Activated CD4-positive, alpha-beta T cell treated with anti-CD3 and anti-CD28 coated beads, Interleukin-2, amount 10 ng/mL, durations not matched to agents 24 days and 14 days (primary cell): ENCODE measurements around the gene SEMA6C. TPM values are rescaled to one million over a fixed set of nuclear protein-coding genes. Genes with fewer than 3 reads are reported as not detected.
"Not testable (repeated sequence)": the region's sequence is repeated elsewhere in the genome, so short reads cannot be mapped to it uniquely, and the experiment has no call there.

Source experiments
- DNase-seq: peaks from one replicate; pipeline ENCODE4 v3.0.0; 2022
- H3K27ac Mint-ChIP-seq: one replicate; pipeline ENCODE4 v1.8.0; 2022; ENCODE audit warnings: mild to moderate bottlenecking, mixed read lengths
- H3K27me3 Mint-ChIP-seq: one replicate; pipeline ENCODE4 v1.8.0; 2022; ENCODE audit warnings: mixed read lengths
- H3K36me3 Mint-ChIP-seq: one replicate; pipeline ENCODE4 v1.8.0; 2022; ENCODE audit warnings: low read depth, mild to moderate bottlenecking, mixed read lengths
- H3K4me1 Mint-ChIP-seq: one replicate; pipeline ENCODE4 v1.8.0; 2021; ENCODE audit warnings: mixed read lengths
- H3K4me3 Mint-ChIP-seq: one replicate; pipeline ENCODE4 v1.8.0; 2022; ENCODE audit warnings: mild to moderate bottlenecking, moderate library complexity, mixed read lengths
- H3K9me3 Mint-ChIP-seq: one replicate; pipeline ENCODE4 v1.8.0; 2021; ENCODE audit warnings: mixed read lengths
- intact Hi-C: fragments of 100-400 bp; cut with micrococcal nuclease; formaldehyde crosslinking; loops from one replicate; pipeline ENCODE4 v1.15.1; 2023
- total RNA-seq: library from RNA; stranded (reverse); gene quantifications from 2 replicates; pipeline ENCODE4 v1.2.3, GENCODE V29; 2022

The SEMA6C gene
- total RNA-seq: 2.3 and 2.5 TPM in 2 replicates

GRCh38 chr1:151146412-151147131 is at the start of gene SEMA6C:
TSS of gene SEMA6C (minus strand) at chr1:151146631. CDS start at chr1:151142621, 4,010 bp downstream.
- H3K27ac Mint-ChIP-seq: peak within 1 kb of the TSS; percentile 64

GRCh38 chr1:151194894-151195594 is 48.6 kb upstream of the SEMA6C start:
- H3K4me3 Mint-ChIP-seq, DNase-seq, H3K27me3 Mint-ChIP-seq, H3K9me3 Mint-ChIP-seq: not testable (repeated sequence)
- Mint-ChIP-seq H3K36me3 (peaks cover 16% of the 10 kb centered on the region), H3K4me1 (peaks cover 29% of the 10 kb centered on the region), H3K27ac (peak overlapping the region; percentile 26)
- intact Hi-C loops: loop anchor here (5.0 kb wide), 1 partner anchor 132 kb away; the partner anchor contains the start of gene PI4KB

More at GRCh38 chr1:151146412-151147131, at the start of gene SEMA6C:
- Mint-ChIP-seq H3K4me1 (peaks cover 14% of the 10 kb centered on the region), H3K27me3 (peaks cover 18% of the 10 kb centered on the region), H3K4me3 (peak within 1 kb of the TSS; percentile 90), H3K9me3 (no peaks in the 10 kb centered on the region), H3K36me3 (no peaks in the 10 kb centered on the region)
- intact Hi-C loops: loop anchor here (1.0 to 2.0 kb wide), 2 partner anchors 10 to 16 kb away; partner anchors contain the start of gene TNFAIP8L2
- DNase-seq: peak; percentile 98

GRCh38 chr1:151193856-151194255 is 47.4 kb upstream of the SEMA6C start:
- Mint-ChIP-seq H3K4me3 (no peak overlapping the region), H3K27me3 (peaks cover 8% of the 10 kb centered on the region), H3K27ac (no peak overlapping the region), H3K36me3 (peaks cover 9% of the 10 kb centered on the region), H3K9me3 (no peaks in the 10 kb centered on the region), H3K4me1 (peaks cover 27% of the 10 kb centered on the region)
- DNase-seq: no peak
- intact Hi-C loops: no loop called here

DNA sequence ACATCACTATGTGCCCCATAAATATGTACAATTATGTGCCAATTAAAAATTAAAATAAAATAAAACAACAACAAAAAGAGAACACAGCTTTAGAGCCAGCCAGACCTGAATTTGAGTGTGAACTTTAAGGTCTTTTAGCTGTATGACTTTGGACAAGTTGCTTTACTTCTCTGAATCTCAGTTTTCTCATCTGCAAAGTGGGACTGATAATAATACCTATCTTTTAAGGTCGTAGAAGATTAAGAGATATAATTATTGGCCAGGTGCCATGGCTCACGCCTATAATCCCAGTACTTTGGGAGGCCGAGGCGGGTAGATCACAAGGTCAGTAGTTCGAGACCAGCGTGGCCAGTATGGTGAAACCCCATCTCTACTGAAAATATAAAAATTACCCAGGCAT is 46.9 kb upstream of the SEMA6C start:
- H3K4me3 Mint-ChIP-seq: no peak overlapping the region
- H3K27ac Mint-ChIP-seq: no peak overlapping the region
- H3K27me3 Mint-ChIP-seq: peaks cover 7% of the 10 kb centered on the region
- peaks cover 6% of the 10 kb centered on the region for H3K36me3 Mint-ChIP-seq
- no peak for DNase-seq
- H3K4me1 Mint-ChIP-seq: peaks cover 29% of the 10 kb centered on the region
- no peaks in the 10 kb centered on the region for H3K9me3 Mint-ChIP-seq
- intact Hi-C loops: no loop called here

GRCh38 chr1:151192047-151192446 is 45.6 kb upstream of the SEMA6C start:
- intact Hi-C loops: no loop called here
- DNase-seq: no peak

GRCh38 chr1:151189637-151190445 is 43.4 kb upstream of the SEMA6C start, which contains the start of gene VPS72:
TSS of gene VPS72 (minus strand) at chr1:151190197. CDS start at chr1:151190121, 76 bp downstream.
- DNase-seq: peak; percentile 96
- peaks cover 26% of the 10 kb centered on the region for H3K4me1 Mint-ChIP-seq
- H3K27ac Mint-ChIP-seq: peak within 1 kb of the TSS; percentile 93
- H3K4me3 Mint-ChIP-seq: peak within 1 kb of the TSS; percentile 97
- peaks cover 6% of the 10 kb centered on the region for H3K27me3 Mint-ChIP-seq
- H3K9me3 Mint-ChIP-seq: no peaks in the 10 kb centered on the region
- peaks cover 21% of the 10 kb centered on the region for H3K36me3 Mint-ChIP-seq
- intact Hi-C loops: loop anchor here (1.0 kb wide), 4 partner anchors 8 to 91 kb away; partner anchors contain the start of genes PIP5K1A, PSMD4 and SCNM1

More at GRCh38 chr1:151192047-151192446, 45.6 kb upstream of the SEMA6C start:
- peaks cover 26% of the 10 kb centered on the region for H3K4me1 Mint-ChIP-seq
- H3K27ac Mint-ChIP-seq: no peak overlapping the region
- H3K27me3 Mint-ChIP-seq: peaks cover 6% of the 10 kb centered on the region
- H3K36me3 Mint-ChIP-seq: peaks cover 6% of the 10 kb centered on the region
- no peak overlapping the region for H3K4me3 Mint-ChIP-seq
- no peaks in the 10 kb centered on the region for H3K9me3 Mint-ChIP-seq

GRCh38 chr1:151188667-151189066 is 42.2 kb upstream of the SEMA6C start:
- H3K4me3 Mint-ChIP-seq: peak overlapping the region; percentile 97
- peaks cover 30% of the 10 kb centered on the region for H3K36me3 Mint-ChIP-seq
- H3K9me3 Mint-ChIP-seq, DNase-seq, H3K27me3 Mint-ChIP-seq, intact Hi-C loops: not testable (repeated sequence)
- H3K4me1 Mint-ChIP-seq: peaks cover 29% of the 10 kb centered on the region
- peak overlapping the region; percentile 76 for H3K27ac Mint-ChIP-seq

GRCh38 chr1:151187205-151187604 is 40.8 kb upstream of the SEMA6C start:
- Mint-ChIP-seq H3K36me3 (peaks cover 42% of the 10 kb centered on the region), H3K4me1 (peaks cover 29% of the 10 kb centered on the region), H3K4me3 (no peak overlapping the region), H3K9me3 (no peaks in the 10 kb centered on the region), H3K27me3 (peaks cover 2% of the 10 kb centered on the region), H3K27ac (no peak overlapping the region)
- no peak for DNase-seq
- intact Hi-C loops: no loop called here

- peaks cover 21% of the 10 kb centered on the region for H3K4me1 Mint-ChIP-seq
- no peaks in the 10 kb centered on the region for H3K9me3 Mint-ChIP-seq
- H3K36me3 Mint-ChIP-seq: peaks cover 59% of the 10 kb centered on the region
- no peak for DNase-seq
- no peaks in the 10 kb centered on the region for H3K27me3 Mint-ChIP-seq
- H3K27ac Mint-ChIP-seq: no peak overlapping the region
- intact Hi-C loops: no loop called here
- H3K4me3 Mint-ChIP-seq: no peak overlapping the region
These were observed 37.8 kb upstream of the SEMA6C start for GRCh38 chr1:151184211-151184610.

DNA sequence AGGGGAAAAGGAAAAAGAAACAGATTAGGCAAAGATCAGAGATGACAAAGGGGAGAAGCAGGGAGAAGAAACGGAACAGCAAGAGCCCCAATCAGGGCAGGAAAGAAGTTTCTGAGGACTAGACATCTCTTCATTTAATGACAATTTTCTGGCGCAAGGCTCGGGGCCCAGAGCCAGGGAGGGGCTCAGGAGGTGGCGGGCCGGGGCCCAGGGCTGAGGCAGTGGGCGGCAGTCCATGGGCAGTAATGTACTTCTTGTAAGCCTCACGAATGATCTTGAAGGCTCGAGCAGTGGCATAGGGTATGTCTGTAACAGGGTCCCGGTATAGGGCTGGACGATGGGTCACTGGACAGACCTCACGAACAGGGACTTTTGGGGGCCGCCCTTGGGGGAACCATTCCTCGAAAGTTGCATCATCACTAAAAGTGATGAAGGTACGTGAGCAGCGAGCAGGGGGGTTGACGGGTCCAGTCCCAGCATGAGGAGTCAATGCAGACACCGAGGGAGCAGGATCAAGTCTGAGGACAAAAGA is 30.1 kb upstream of the SEMA6C start:
- Mint-ChIP-seq H3K4me1 (peaks cover 1% of the 10 kb centered on the region), H3K27me3 (no peaks in the 10 kb centered on the region), H3K27ac (no peak overlapping the region), H3K4me3 (no peak overlapping the region), H3K9me3 (no peaks in the 10 kb centered on the region), H3K36me3 (peaks cover 57% of the 10 kb centered on the region)
- intact Hi-C loops: no loop called here
- DNase-seq: no peak

- H3K27me3 Mint-ChIP-seq: no peaks in the 10 kb centered on the region
- H3K4me3 Mint-ChIP-seq: no peak within 1 kb of the TSS
- intact Hi-C loops: no loop called here
- peaks cover 55% of the 10 kb centered on the region for H3K36me3 Mint-ChIP-seq
- H3K9me3 Mint-ChIP-seq: no peaks in the 10 kb centered on the region
- peaks cover 1% of the 10 kb centered on the region for H3K4me1 Mint-ChIP-seq
- DNase-seq: no peak
- H3K27ac Mint-ChIP-seq: peak within 1 kb of the TSS; percentile 38
These were observed 29.4 kb upstream of the SEMA6C start, which contains the start of gene TMOD4 for GRCh38 chr1:151175863-151176262. TSS of gene TMOD4 (minus strand) at chr1:151175981. CDS start at chr1:151174875, 1,106 bp downstream.

DNA sequence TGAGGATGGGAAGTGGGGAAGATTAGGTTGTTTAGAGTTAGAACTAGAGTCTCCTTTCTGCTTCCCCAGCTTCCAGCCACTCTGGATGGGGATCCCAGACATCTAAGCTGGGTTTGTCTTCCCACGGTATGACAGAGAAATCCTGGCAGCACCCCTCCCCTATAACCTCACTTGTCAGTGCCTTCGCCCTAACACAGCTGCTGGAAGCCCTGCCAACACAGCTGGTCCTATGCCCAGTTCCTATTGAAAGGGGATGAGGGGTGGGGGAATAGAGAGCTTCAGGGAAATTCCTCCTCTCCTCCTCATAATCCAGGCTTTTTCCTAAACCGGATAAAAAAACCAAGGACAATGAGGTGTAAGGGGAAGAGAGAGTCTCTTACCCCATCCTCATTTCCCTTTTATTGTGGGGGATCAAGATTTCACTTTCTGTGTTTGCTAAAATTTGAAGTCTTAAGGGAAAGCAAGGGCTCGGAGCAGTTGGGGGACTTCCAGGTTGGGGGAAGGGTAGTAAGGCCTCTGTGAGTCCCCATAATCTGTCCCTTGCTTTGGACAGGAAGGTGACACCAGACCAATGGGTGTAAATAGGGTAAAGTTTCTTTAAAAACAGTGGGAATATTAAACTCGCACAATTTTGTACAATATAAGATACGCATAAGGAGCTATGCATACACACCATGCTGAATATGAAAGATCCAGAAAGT is 28.8 kb upstream of the SEMA6C start:
- intact Hi-C loops: no loop called here
- H3K36me3 Mint-ChIP-seq: peaks cover 52% of the 10 kb centered on the region
- H3K9me3 Mint-ChIP-seq: no peaks in the 10 kb centered on the region
- peaks cover 1% of the 10 kb centered on the region for H3K4me1 Mint-ChIP-seq
- no peak overlapping the region for H3K27ac Mint-ChIP-seq
- H3K4me3 Mint-ChIP-seq: no peak overlapping the region
- DNase-seq: no peak
- no peaks in the 10 kb centered on the region for H3K27me3 Mint-ChIP-seq

DNA sequence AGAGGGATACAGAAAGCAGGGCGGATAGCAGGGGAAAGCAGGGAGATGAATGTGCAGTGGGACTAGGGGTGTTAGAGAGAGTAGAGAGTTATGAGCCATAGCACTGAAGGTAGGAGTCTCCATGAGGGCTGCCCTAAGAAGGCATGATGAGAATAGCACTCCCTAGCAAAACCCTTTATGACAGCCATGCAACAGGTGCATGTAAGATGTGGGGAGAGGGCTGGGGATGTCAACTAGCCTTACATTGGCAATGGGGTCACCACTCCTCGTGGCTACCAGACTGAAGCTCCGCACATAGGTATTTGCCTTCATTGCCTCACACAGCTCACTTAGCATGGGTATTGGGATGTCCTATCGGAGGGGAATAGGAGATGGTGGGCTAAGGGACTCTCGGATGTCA is 24.8 kb upstream of the SEMA6C start:
- H3K27ac Mint-ChIP-seq: no peak overlapping the region
- H3K27me3 Mint-ChIP-seq: no peaks in the 10 kb centered on the region

More for the DNA sequence above, 24.8 kb upstream of the SEMA6C start:
- no peak for DNase-seq
- H3K4me1 Mint-ChIP-seq: peaks cover 14% of the 10 kb centered on the region
- H3K4me3 Mint-ChIP-seq: no peak overlapping the region
- peaks cover 53% of the 10 kb centered on the region for H3K36me3 Mint-ChIP-seq
- no peaks in the 10 kb centered on the region for H3K9me3 Mint-ChIP-seq
- intact Hi-C loops: no loop called here
